H1 (cell line): Measurements from ENCODE around the gene PDZD2. TPM values are rescaled to one million over a fixed set of nuclear protein-coding genes. Genes with fewer than 3 reads are reported as not detected.

Experiments
- ATF3 ChIP-seq: IDR thresholded peaks from 2 replicates; pipeline ENCODE4 v1.6.1; 2011; ENCODE audit warnings: low read depth, mild to moderate bottlenecking, low read length; ENCODE audit not compliant: insufficient read depth
- BRCA1 ChIP-seq: IDR thresholded peaks from 2 replicates; pipeline ENCODE4 v1.6.1; 2012; ENCODE audit warnings: low read depth, low read length, improper control_type of control experiment
- CHD1 ChIP-seq: IDR thresholded peaks from 2 replicates; pipeline ENCODE4 v1.6.1; 2012; ENCODE audit warnings: low read depth, low read length, improper control_type of control experiment
- POLR2A ChIP-seq, 2 experiments: IDR thresholded peaks; 1 replicate in 1 of 2; 2 replicates in 1 of 2; pipeline ENCODE4 v1.6.1; 2011; ENCODE audit warnings: low read depth in 2 of 2, low read length in 2 of 2, mild to moderate bottlenecking in 2 of 2; ENCODE audit errors: control extremely low read depth in 1 of 2
- SIN3A ChIP-seq, 2 experiments: IDR thresholded peaks in 1 of 2; conservative IDR thresholded peaks in 1 of 2; 2 replicates each; pipeline ENCODE4 v1.6.1; 2011 to 2012; ENCODE audit warnings: low read length in 2 of 2, improper control_type of control experiment in 1 of 2, low read depth in 1 of 2, mild to moderate bottlenecking in 1 of 2
- SP2 ChIP-seq: IDR thresholded peaks from 2 replicates; pipeline ENCODE4 v1.6.1; 2012; ENCODE audit warnings: mild to moderate bottlenecking, low read length, inconsistent platforms
- USF2 ChIP-seq: IDR thresholded peaks from 2 replicates; pipeline ENCODE4 v1.6.1; 2011; ENCODE audit warnings: low read length, improper control_type of control experiment
- polyA plus RNA-seq, 7 experiments: library from polyadenylated mRNA; depleted of rRNA in 3 of 7; stranded (reverse) in 5 of 7; unstranded in 2 of 7; fragments of >200 nt in 5 of 7; fragments of 200-250 nt in 2 of 7; gene quantifications; 1 replicate in 5 of 7; 2 replicates in 1 of 7; 4 replicates in 1 of 7; pipeline versions ENCODE4 v1.2.1 to v1.2.3, GENCODE V29; 2011 to 2013; ENCODE audit warnings: missing spikeins in 2 of 7, mixed read lengths in 2 of 7
- total RNA-seq: library from RNA; stranded (reverse); fragmentation: NEBNext Ultra II Directional; extraction: Animal tissue kit (Norgen Biotek cat#: 25700); gene quantifications from 2 replicates; pipeline ENCODE4 v1.2.1, GENCODE V29; 2021
- TF ChIP-seq, protein P1 (sequence below): fragments of 300-600 bp; sonication (generic); IDR thresholded peaks from 2 replicates; pipeline ENCODE4 v1.7.1; 2012; ENCODE audit warnings: low read length, moderate library complexity, mild to moderate bottlenecking, inconsistent platforms; ENCODE audit not compliant: insufficient replicate concordance

The PDZD2 gene
- total and polyA plus RNA-seq, 2 of the 8 experiments (the other 6 are each of a cell fraction or from before 2014, with no cell fraction given), result 1.2 to 6.8 TPM

- TF ChIP-seq, protein P1, sequence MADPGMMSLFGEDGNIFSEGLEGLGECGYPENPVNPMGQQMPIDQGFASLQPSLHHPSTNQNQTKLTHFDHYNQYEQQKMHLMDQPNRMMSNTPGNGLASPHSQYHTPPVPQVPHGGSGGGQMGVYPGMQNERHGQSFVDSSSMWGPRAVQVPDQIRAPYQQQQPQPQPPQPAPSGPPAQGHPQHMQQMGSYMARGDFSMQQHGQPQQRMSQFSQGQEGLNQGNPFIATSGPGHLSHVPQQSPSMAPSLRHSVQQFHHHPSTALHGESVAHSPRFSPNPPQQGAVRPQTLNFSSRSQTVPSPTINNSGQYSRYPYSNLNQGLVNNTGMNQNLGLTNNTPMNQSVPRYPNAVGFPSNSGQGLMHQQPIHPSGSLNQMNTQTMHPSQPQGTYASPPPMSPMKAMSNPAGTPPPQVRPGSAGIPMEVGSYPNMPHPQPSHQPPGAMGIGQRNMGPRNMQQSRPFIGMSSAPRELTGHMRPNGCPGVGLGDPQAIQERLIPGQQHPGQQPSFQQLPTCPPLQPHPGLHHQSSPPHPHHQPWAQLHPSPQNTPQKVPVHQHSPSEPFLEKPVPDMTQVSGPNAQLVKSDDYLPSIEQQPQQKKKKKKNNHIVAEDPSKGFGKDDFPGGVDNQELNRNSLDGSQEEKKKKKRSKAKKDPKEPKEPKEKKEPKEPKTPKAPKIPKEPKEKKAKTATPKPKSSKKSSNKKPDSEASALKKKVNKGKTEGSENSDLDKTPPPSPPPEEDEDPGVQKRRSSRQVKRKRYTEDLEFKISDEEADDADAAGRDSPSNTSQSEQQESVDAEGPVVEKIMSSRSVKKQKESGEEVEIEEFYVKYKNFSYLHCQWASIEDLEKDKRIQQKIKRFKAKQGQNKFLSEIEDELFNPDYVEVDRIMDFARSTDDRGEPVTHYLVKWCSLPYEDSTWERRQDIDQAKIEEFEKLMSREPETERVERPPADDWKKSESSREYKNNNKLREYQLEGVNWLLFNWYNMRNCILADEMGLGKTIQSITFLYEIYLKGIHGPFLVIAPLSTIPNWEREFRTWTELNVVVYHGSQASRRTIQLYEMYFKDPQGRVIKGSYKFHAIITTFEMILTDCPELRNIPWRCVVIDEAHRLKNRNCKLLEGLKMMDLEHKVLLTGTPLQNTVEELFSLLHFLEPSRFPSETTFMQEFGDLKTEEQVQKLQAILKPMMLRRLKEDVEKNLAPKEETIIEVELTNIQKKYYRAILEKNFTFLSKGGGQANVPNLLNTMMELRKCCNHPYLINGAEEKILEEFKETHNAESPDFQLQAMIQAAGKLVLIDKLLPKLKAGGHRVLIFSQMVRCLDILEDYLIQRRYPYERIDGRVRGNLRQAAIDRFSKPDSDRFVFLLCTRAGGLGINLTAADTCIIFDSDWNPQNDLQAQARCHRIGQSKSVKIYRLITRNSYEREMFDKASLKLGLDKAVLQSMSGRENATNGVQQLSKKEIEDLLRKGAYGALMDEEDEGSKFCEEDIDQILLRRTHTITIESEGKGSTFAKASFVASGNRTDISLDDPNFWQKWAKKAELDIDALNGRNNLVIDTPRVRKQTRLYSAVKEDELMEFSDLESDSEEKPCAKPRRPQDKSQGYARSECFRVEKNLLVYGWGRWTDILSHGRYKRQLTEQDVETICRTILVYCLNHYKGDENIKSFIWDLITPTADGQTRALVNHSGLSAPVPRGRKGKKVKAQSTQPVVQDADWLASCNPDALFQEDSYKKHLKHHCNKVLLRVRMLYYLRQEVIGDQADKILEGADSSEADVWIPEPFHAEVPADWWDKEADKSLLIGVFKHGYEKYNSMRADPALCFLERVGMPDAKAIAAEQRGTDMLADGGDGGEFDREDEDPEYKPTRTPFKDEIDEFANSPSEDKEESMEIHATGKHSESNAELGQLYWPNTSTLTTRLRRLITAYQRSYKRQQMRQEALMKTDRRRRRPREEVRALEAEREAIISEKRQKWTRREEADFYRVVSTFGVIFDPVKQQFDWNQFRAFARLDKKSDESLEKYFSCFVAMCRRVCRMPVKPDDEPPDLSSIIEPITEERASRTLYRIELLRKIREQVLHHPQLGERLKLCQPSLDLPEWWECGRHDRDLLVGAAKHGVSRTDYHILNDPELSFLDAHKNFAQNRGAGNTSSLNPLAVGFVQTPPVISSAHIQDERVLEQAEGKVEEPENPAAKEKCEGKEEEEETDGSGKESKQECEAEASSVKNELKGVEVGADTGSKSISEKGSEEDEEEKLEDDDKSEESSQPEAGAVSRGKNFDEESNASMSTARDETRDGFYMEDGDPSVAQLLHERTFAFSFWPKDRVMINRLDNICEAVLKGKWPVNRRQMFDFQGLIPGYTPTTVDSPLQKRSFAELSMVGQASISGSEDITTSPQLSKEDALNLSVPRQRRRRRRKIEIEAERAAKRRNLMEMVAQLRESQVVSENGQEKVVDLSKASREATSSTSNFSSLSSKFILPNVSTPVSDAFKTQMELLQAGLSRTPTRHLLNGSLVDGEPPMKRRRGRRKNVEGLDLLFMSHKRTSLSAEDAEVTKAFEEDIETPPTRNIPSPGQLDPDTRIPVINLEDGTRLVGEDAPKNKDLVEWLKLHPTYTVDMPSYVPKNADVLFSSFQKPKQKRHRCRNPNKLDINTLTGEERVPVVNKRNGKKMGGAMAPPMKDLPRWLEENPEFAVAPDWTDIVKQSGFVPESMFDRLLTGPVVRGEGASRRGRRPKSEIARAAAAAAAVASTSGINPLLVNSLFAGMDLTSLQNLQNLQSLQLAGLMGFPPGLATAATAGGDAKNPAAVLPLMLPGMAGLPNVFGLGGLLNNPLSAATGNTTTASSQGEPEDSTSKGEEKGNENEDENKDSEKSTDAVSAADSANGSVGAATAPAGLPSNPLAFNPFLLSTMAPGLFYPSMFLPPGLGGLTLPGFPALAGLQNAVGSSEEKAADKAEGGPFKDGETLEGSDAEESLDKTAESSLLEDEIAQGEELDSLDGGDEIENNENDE, result no peak
- no peak for TF ChIP-seq BRCA1
- no peak for TF ChIP-seq SIN3A (conservative IDR thresholded peaks at IDR 0.05 in 1 of 2, IDR thresholded peaks at IDR 0.05 in 1 of 2; ENCODE audit: low read depth in 1 of 2, low read length in 2 of 2)
- no peak for TF ChIP-seq USF2
- TF ChIP-seq ATF3, result no peak
- TF ChIP-seq CHD1, result no peak
- TF ChIP-seq POLR2A (IDR thresholded peaks at IDR 0.05; ENCODE audit: control extremely low read depth in 1 of 2, low read depth in 2 of 2, low read length in 2 of 2), result no peak
- TF ChIP-seq SP2, result no peak
Measured at GRCh38 chr5:31855134-31856040, 216.5 kb downstream of the PDZD2 start (continued).
